ENCODE data around the gene ARHGAP9.

- TF ChIP-seq, protein P1, sequence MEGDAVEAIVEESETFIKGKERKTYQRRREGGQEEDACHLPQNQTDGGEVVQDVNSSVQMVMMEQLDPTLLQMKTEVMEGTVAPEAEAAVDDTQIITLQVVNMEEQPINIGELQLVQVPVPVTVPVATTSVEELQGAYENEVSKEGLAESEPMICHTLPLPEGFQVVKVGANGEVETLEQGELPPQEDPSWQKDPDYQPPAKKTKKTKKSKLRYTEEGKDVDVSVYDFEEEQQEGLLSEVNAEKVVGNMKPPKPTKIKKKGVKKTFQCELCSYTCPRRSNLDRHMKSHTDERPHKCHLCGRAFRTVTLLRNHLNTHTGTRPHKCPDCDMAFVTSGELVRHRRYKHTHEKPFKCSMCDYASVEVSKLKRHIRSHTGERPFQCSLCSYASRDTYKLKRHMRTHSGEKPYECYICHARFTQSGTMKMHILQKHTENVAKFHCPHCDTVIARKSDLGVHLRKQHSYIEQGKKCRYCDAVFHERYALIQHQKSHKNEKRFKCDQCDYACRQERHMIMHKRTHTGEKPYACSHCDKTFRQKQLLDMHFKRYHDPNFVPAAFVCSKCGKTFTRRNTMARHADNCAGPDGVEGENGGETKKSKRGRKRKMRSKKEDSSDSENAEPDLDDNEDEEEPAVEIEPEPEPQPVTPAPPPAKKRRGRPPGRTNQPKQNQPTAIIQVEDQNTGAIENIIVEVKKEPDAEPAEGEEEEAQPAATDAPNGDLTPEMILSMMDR (IDR thresholded peaks at IDR 0.05): no peak
- TF ChIP-seq POLR2A (IDR thresholded peaks at IDR 0.05): no peak
Measured at GRCh38 chr12:57475271-57476161, 4.2 kb downstream of the ARHGAP9 start.
